Neural cell (in vitro differentiated cells): Measurements from ENCODE around the gene ITGBL1. TPM values are rescaled to one million over a fixed set of nuclear protein-coding genes. Genes with fewer than 3 reads are reported as not detected.

Source experiments
- H2AFZ ChIP-seq: fragments of 200-600, 300-800 bp; sonication (generic), shearing (Covaris generic); 2 replicates; pipeline ENCODE4 v1.6.0; 2014; ENCODE audit warnings: low read depth, mild to moderate bottlenecking, antibody characterized with exemption, low read length, moderate library complexity
- H3F3A ChIP-seq: fragments of 200-600 bp; shearing (Covaris generic); 2 replicates; pipeline ENCODE4 v1.6.1; 2016; ENCODE audit warnings: mild to moderate bottlenecking, moderate library complexity, mixed read lengths, antibody characterized with exemption, low read length; ENCODE audit not compliant: insufficient read depth, poor library complexity, severe bottlenecking
- H3K27ac ChIP-seq: fragments of 200-600, 300-800 bp; sonication (generic), shearing (Covaris generic); 2 replicates; pipeline ENCODE4 v1.5.1; 2014; ENCODE audit warnings: mild to moderate bottlenecking, low read length, moderate library complexity
- H3K27me3 ChIP-seq: fragments of 300-800, 200-600 bp; sonication (generic), shearing (Covaris generic); 2 replicates; pipeline ENCODE4 v1.6.0; 2014; ENCODE audit warnings: mild to moderate bottlenecking, low read depth, low read length, moderate library complexity; ENCODE audit not compliant: insufficient read depth
- H3K36me3 ChIP-seq: fragments of 300-800, 200-600 bp; sonication (generic), shearing (Covaris generic); 2 replicates; pipeline ENCODE4 v1.5.1; 2014; ENCODE audit warnings: mild to moderate bottlenecking, antibody characterized with exemption, low read length, moderate library complexity; ENCODE audit not compliant: insufficient read depth
- H3K4me2 ChIP-seq: fragments of 300-800, 200-600 bp; sonication (generic), shearing (Covaris generic); 2 replicates; pipeline ENCODE4 v1.6.0; 2014; ENCODE audit warnings: mild to moderate bottlenecking, low read length
- H3K4me3 ChIP-seq: fragments of 300-800, 200-600 bp; sonication (generic), shearing (Covaris generic); 2 replicates; pipeline ENCODE4 v1.5.1; 2014; ENCODE audit warnings: mild to moderate bottlenecking, low read length, moderate library complexity
- H3K79me2 ChIP-seq: fragments of 200-600 bp; shearing (Covaris generic); replicated peaks from 2 replicates; pipeline ENCODE4 v1.6.0; 2014; ENCODE audit warnings: mild to moderate bottlenecking, low read length, moderate library complexity; ENCODE audit not compliant: insufficient read depth
- H3K9ac ChIP-seq: fragments of 300-800, 200-600 bp; sonication (generic), shearing (Covaris generic); 2 replicates; pipeline ENCODE4 v1.6.1; 2016; ENCODE audit warnings: mild to moderate bottlenecking, low read length, mixed read lengths
- H3K9me2 ChIP-seq: fragments of 200-600 bp; shearing (Covaris generic); 2 replicates; pipeline ENCODE4 v1.6.1; 2016; ENCODE audit warnings: mild to moderate bottlenecking, low read length, mixed read lengths; ENCODE audit not compliant: insufficient read depth
- H3K9me3 ChIP-seq: fragments of 200-600, 300-800 bp; sonication (generic), shearing (Covaris generic); 2 replicates; pipeline ENCODE4 v1.6.1; 2016; ENCODE audit warnings: mild to moderate bottlenecking, mixed run types, low read length, moderate library complexity, mixed read lengths
- H4K20me1 ChIP-seq: fragments of 200-600 bp; shearing (Covaris generic); 2 replicates; pipeline ENCODE4 v1.6.1; 2016; ENCODE audit warnings: mild to moderate bottlenecking, mixed run types; ENCODE audit not compliant: insufficient read depth
- CTCF ChIP-seq: fragments of 450-650 bp; IDR thresholded peaks from 2 replicates; pipeline ENCODE4 v1.5.1; 2014; ENCODE audit warnings: antibody characterized with exemption, mild to moderate bottlenecking, moderate library complexity; ENCODE audit not compliant: poor library complexity, severe bottlenecking
- EP300 ChIP-seq: fragments of 450-650 bp; conservative IDR thresholded peaks from 2 replicates; pipeline ENCODE4 v1.6.1; 2014; ENCODE audit warnings: antibody characterized with exemption, mild to moderate bottlenecking, moderate library complexity; ENCODE audit not compliant: poor library complexity, severe bottlenecking
- EZH2 ChIP-seq: fragments of 200-600, 300-800 bp; shearing (Covaris generic), sonication (generic); IDR thresholded peaks from 2 replicates; pipeline ENCODE4 v1.6.1; 2014; ENCODE audit warnings: antibody characterized with exemption, low read length, borderline replicate concordance, mild to moderate bottlenecking; ENCODE audit not compliant: insufficient read depth, poor library complexity, severe bottlenecking
- MXI1 ChIP-seq: fragments of 450-650 bp; conservative IDR thresholded peaks from 2 replicates; pipeline ENCODE4 v1.6.1; 2014; ENCODE audit warnings: antibody characterized with exemption, mild to moderate bottlenecking; ENCODE audit not compliant: poor library complexity, severe bottlenecking
- POLR2AphosphoS5 ChIP-seq: IDR thresholded peaks from 2 replicates; pipeline ENCODE4 v1.6.1; 2012
- RAD21 ChIP-seq: fragments of 450-650 bp; conservative IDR thresholded peaks from 2 replicates; pipeline ENCODE4 v1.6.1; 2014; ENCODE audit warnings: antibody characterized with exemption, mild to moderate bottlenecking, moderate library complexity
- REST ChIP-seq: IDR thresholded peaks from 2 replicates; pipeline ENCODE4 v1.6.1; 2012; ENCODE audit warnings: borderline replicate concordance
- SMC3 ChIP-seq: fragments of 450-650 bp; conservative IDR thresholded peaks from 2 replicates; pipeline ENCODE4 v1.6.1; 2014; ENCODE audit warnings: antibody characterized with exemption, mild to moderate bottlenecking, moderate library complexity; ENCODE audit not compliant: poor library complexity
- TAF1 ChIP-seq: IDR thresholded peaks from 2 replicates; pipeline ENCODE4 v1.6.1; 2012; ENCODE audit warnings: low read depth
- polyA plus RNA-seq: library from polyadenylated mRNA; depleted of rRNA; stranded (reverse); fragments of >200 nt; gene quantifications from 2 replicates; pipeline ENCODE4 v1.2.3, GENCODE V29; 2014

Gene ITGBL1
- polyA plus RNA-seq, 1 donor from 2014 or later, result 0.46 TPM

GRCh38 chr13:101703838-101704237 is 251.4 kb downstream of the ITGBL1 start:
- Histone ChIP-seq H3F3A (no peaks in the 10 kb centered on the region), H3K9ac (no peak overlapping the region), H3K4me3 (no peak overlapping the region), H3K27me3 (no peaks in the 10 kb centered on the region), H3K36me3 (no peaks in the 10 kb centered on the region), H3K27ac (no peak overlapping the region), H3K4me2 (no peak overlapping the region), H3K9me2 (no peaks in the 10 kb centered on the region), H3K9me3 (no peaks in the 10 kb centered on the region), H2AFZ (no peak overlapping the region), H4K20me1 (no peaks in the 10 kb centered on the region), H3K79me2 (no peaks in the 10 kb centered on the region)
- TF ChIP-seq MXI1, result no peak

GRCh38 chr13:101706651-101707050 is 254.2 kb downstream of the ITGBL1 start:
- no peak overlapping the region for H3K4me2 ChIP-seq
- no peaks in the 10 kb centered on the region for H3F3A ChIP-seq
- H3K36me3 ChIP-seq, result no peaks in the 10 kb centered on the region
- TF ChIP-seq TAF1 (no peak), SMC3 (no peak), MXI1 (no peak), EP300 (no peak), POLR2AphosphoS5 (no peak), RAD21 (no peak), CTCF (no peak), EZH2 (no peak), REST (no peak)
- H3K9me3 ChIP-seq, result no peaks in the 10 kb centered on the region
- no peaks in the 10 kb centered on the region for H3K27me3 ChIP-seq
- no peak overlapping the region for H3K27ac ChIP-seq
- no peak overlapping the region for H3K4me3 ChIP-seq
- H4K20me1 ChIP-seq, result no peaks in the 10 kb centered on the region
- no peaks in the 10 kb centered on the region for H3K9me2 ChIP-seq
- H3K9ac ChIP-seq, result no peak overlapping the region
- H3K79me2 ChIP-seq, result no peaks in the 10 kb centered on the region
- H2AFZ ChIP-seq, result no peak overlapping the region

- Histone ChIP-seq H3K9ac (no peak overlapping the region), H3K27me3 (no peaks in the 10 kb centered on the region)
These were observed 255.2 kb downstream of the ITGBL1 start for GRCh38 chr13:101707659-101708058.

More at GRCh38 chr13:101707659-101708058, 255.2 kb downstream of the ITGBL1 start:
- Histone ChIP-seq H2AFZ (no peak overlapping the region), H3K4me3 (no peak overlapping the region), H3K9me3 (no peaks in the 10 kb centered on the region), H3K27ac (no peak overlapping the region), H3F3A (no peaks in the 10 kb centered on the region), H3K9me2 (no peaks in the 10 kb centered on the region), H3K36me3 (no peaks in the 10 kb centered on the region), H3K4me2 (no peak overlapping the region), H4K20me1 (no peaks in the 10 kb centered on the region), H3K79me2 (no peaks in the 10 kb centered on the region)
- TF ChIP-seq TAF1, result no peak
- TF ChIP-seq CTCF, result no peak
